HG03520 (cell line): ENCODE measurements around the gene LGALSL.

Source experiments
- ATAC-seq: cut with Tn5 transposase; IDR thresholded peaks from one replicate; pipeline ENCODE4 v1.9.1; 2021; ENCODE audit warnings: mild to moderate bottlenecking, moderate library complexity; ENCODE audit not compliant: unreplicated experiment

The LGALSL gene

DNA sequence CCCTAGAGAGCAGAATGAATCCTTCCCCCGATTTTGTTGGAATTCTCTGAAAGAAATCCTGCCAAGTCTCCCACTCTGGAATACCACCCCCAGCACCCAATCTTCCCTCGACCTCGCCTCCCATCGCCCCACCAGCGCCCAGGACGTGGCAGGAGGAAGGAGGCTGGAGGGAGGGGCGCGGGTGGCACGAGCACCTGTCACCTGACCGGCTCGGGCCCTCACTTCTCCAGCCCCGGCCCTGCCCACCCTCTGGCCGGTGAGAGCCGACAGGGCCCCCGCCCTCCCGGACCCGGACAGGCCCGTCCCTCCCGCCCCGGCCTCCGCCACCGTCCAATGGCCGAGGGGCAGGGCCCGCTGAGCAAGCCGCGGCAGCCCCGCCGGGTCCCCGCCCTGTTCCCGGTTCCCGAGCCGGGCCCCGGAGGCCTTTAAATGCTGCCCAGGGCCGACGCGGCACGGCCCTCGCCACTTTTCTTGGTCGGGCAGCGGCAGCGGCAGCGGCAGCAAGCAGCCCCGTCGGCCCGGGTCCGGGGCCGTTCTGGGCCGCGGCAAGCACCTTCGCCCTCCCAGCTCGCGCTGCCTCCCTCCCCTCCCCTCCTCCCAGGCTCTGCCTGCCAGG lies at the start of gene LGALSL:
Gene LGALSL (plus strand): TSS at position 393 of the 616 bp plus-strand sequence. CDS start 384 bp downstream, outside the sequence.
- ATAC-seq: peak; percentile 58

DNA sequence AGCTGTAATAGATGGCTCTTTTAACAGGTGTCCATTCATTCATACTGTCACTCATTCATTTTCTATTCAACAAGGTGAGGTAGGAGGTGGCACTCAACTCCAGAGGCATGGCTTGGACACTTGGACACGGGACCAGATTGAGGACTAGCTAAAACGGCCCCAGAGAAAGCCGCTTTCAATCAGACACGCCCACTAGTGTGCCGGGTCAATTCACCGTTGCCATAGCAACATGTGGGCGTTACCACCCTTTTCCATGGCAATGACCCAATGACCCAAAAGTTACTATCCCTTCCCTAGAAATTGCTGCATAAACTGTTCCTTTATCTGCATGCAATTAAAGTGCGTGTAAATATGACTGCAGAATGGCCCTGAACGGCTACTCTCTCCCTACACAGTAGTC lies 49.2 kb upstream of the LGALSL start:
- no peak for ATAC-seq

DNA sequence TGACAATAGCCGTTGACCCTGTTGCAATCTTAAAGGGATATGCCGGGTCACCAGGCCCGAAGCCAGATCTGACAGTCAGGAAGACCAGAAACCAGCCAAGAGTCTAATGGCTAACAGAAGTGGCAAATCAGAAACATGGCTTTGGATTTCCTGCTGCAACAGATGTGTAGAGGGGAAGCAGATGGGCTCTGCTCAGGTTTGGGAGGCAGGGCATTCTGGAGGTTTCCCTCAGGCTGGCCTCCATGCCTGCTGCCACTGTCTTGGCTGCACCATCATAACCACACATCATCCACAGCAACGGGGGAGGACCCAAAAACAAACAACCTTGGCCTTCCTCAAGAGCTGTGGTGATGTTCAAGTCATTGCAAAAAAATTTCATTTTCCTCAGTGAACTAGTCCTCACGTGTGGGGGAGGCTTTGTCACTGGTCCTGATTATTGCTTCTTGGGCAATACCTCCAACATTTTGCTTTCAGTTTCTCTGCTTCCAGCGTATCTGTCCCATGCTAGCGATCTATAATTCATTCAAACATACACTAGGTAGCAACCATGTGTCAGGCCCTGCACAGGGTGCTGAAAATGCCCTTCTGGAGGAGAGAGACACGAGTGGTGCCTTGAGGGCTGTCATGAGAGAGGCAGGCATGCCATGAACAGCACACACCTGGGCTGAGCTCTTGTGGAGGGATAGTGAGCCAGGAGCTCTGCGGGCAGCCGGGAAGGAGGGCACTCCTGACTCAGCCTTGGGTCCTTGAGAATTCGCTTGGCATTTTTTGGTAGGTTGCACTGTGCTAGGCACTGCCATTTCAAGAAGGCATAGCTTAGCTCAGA lies 48.2 kb upstream of the LGALSL start:
- no peak for ATAC-seq

DNA sequence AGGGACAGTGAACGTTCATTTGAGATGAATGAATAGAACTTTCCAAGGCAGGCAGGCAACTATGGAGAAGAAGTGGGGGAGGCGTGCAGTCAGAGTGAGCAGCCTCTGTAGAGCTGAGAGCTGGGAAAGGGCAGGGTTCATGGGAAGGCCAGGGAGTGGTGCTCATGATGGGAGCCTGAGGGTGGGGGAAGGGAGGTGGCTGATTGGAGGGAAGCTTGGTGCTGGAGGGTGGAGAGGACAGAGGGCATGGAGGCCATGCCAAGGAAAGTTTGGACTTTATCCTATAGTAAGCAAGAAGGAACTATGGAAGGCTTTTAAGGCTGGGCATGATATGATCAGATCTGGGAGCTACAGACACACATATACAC lies 47.6 kb upstream of the LGALSL start:
- ATAC-seq: no peak

DNA sequence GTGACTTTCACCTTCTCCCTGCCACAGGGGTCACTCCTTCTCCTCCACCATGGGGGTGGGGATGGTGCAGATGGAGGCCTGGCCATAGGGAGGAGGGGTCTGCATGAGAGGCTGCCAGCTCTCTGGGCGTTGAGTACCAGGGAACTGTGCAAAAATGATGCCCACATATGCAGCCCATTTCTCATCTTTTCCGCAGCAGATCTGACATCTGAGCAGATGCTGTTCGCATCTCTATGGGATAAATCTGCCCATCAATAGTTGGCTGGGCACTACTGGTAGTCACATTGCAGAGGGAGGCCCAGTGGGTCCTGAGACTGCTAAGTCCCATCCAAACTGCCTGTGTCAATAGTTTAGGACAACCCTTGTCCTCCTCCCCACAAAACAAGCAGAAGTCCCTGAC lies 45.9 kb upstream of the LGALSL start:
- no peak for ATAC-seq

DNA sequence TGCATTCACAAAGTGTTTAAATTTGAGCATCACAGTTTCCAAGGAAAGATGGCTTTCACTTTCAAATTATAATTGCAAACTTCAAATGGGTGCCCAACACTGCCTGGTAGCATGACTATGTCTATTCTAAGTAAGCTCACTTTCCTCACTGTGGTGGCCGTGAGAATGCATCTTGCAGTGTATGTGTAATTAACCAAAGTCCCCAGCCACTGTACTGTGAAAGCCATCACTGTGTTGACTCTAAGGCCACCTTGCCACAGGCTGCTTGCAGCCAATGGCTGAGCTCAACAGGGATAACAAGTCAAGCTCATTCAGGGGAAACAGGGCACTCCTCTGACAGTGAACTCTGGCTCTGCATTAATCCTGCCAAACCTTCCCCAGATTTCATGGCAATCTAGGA lies 43.3 kb upstream of the LGALSL start:
- no peak for ATAC-seq

DNA sequence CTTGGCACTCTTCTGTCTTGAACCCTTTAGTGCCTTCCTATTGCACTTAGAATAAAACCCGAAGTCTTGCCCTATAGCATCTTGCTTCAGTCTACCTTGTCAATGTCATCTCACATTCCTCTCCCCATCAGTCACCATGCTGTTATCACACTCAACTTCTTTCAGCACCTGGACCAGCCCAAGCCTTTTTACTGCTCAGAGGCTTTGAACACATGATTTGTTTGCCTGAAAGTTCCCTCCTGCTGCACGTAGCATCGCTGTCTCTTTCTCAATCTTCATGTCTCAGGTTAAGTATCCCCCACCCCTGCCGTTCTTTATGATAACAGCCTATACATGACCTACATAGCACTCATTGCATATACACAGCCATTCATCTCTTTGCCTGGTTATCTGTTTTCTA lies 41.3 kb upstream of the LGALSL start:
- ATAC-seq: no peak

DNA sequence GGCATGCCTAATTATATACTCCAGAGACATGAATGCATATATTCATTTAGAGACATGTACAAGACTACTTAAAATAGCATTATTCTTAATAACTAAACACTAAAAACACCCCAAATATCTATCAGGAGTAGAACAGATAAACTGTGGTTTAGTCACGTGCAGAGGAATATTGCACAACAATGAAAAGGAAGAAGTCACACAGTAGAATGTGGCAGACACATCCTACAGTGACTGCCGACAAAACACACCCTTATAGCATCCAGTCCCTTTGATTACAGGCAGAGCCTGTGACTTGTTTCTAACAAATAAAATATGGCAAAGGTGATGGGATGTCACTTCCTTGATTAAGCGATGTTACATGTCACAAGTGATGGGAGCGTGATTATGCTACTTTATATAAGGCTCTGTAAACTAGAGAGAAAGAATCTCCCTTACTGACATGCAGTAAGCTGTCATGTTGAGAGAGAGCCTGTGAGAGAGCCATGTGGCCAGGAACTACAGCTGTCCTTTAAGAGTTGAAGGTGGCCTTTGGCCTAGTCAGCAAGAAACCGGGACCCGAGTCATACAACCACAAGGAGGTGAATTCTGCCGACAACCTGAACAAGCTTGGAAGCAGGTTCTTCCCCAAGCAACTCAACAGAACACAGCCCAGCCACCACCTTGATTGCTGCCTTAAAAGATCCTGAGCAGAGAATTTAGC lies 39.1 kb upstream of the LGALSL start:
- no peak for ATAC-seq

DNA sequence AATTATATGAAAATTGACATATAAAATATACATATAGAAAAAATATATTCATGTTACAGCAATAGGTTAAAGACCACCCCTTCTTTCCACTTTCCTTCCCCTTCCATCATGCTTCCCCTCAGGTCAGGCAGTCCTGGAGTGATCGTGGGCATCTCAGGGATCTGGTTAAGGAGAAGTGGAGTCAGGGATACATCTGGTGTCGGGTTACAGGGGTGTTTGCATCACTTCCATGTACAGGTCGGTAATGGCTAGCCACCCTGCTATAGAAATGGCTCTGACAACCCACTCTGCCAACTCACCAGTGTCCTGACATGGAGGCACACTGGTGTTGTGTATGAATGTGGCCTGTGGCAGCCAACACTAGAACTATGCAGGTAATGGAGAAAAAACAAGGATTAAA lies 36.3 kb upstream of the LGALSL start:
- no peak for ATAC-seq

DNA sequence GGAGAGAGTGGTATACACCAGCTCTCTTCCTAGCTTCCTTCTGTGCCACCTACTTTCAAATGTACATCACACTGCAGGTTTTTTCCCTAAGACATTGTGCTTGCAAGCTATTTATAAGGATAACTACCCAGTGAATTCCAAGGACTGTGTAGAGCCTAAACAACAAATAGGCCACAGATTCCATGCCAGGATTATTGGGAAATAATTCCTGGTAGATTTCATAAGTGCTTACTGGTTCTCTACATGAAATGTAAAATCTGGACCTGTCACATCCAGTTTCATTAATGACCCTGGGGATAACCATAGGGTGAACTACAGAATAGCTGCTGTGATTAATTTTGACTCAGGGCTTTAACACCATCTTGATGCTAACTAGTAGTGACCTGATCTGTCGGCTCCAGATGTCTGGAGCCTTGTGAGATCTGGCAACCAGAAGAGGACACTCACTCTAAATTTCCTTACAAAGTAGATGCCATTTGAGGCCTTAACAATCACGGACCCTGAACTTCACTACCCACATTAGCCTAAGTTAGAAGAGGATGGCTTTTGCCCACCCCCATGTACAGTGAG lies 34.3 kb upstream of the LGALSL start:
- no peak for ATAC-seq

DNA sequence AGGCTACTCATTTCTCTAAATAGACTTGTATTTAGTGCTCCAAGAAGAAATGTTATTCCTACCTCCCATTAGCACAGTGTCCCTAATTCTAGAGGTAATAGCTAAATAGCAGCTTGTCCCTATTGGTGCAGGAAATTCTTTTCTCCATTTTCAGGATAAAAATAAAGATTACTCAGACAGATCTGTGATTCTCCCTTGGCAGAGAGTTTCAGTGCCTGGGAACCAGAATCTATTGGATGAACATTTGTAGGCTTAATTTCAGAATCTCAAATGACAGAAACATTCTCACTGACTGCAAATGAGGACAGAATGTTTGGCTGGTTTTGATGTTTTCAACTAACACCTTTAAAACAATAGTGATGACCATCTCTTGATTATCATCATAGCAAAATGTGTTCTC lies 33.3 kb upstream of the LGALSL start:
- ATAC-seq: no peak

DNA sequence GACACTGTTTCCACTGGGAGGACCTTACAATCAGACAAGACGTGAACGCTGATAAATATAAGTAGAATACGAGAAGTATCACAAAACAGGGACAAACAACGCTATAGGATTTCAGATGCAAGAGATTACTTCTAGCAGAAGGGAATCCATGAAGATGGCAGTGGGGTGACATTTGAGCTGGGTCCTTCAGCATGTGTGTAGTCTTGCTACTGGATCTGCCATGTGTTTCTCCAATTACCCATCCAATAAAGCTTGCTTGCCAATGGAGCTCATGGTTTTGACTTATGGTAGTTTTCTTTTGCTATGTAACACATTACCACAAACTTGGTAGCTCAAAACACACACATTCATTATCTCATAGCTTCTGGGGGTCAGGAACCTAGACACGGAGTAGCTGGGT lies 32.8 kb upstream of the LGALSL start:
- no peak for ATAC-seq

DNA sequence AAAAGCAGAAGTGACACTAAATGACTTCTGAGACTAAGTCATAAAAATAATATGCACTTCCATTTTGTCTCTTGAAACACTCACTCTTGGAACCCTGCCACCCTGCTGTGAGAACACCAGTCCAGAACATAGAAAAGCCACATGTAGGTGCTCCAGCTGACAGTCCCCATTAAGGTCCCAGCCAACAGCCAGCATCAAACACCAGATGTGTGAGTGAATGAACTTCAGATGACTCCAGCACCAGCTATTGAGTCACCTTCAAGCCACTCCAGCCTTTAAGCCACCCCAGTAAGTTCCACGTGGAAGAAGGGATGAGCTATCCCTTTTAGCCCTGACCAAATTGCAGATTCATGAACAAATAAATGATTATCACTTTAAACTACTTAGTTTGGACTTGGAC lies 31.5 kb upstream of the LGALSL start:
- no peak for ATAC-seq

DNA sequence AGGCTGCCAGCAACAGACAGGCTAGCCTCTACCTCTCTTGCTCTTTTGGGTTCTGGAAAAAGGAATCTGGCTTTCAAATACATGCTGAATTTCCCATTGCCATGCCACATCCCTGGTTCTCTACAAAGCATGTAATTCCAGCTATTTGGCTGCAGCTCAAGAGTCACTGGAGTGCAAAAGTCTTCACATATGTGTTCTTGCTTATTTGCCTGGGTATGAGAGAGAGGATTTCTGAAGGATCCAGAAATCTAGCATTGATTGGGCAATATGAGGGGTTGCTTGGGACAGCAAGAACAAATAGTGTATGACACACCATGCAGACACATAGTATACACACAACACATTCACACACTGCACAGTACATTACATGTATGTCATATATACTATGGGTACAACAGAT lies 30.7 kb upstream of the LGALSL start:
- no peak for ATAC-seq

DNA sequence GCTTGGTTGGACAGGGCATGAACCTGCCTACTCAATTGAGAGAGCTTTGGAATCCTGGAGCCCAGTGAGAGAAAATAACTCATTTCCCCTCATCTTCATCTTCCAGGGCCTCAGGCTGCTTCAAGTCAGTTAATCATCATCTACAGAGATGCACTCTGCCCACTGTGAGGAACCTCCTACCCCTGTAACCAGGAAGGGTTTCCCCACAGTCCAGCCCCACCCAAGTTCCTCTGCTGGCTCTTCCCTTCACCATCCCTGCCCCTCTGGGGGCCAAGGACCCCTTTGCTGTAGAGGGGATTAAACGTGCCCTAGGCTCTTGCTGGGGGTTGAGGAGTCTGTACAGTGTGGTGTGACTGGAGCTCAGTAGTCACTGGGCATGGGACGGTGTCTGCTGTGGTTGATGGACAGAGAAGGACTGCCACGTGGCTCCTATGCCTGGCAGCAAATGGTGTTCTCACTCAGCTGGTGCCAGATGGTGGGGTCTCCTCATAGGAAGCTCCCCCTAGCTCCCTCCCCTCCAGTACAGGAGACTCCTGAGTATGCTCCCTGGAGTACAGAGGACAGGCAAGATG lies 29.5 kb upstream of the LGALSL start:
- no peak for ATAC-seq

DNA sequence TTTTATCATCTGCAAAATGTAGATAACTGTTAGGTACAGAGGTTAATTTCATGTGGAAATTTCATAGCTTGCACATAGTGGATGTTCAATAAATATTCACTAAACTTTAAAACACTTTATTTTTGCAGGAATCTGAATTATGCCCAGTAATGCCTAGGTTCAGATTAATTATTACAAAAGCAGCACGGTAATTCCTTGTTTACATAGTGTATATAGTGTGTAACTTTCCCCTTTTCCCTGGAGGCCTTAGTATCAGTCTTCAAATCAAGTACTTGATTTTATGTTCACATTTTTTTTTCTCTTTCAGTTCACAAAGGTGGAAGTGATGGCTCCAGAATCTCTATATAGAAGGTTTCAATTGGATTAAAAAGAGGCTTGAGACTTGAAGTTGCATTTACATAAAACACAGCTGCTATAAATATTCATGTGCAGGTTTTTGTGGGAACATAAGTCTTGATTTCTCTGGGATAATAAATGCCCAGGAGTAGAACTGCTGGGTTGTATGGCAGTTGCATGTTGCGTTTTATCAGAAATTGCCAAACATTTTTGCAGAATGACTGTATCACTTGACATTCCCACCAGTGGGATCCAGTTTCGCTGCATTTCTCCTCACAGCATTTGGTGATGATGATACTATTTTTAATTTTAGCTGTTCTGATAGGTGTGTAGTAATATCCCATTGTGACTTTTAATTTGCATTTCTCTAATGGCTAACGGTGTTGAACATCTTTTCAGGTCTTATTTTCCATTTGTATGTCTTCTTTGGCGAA lies 27.6 kb upstream of the LGALSL start:
- no peak for ATAC-seq

DNA sequence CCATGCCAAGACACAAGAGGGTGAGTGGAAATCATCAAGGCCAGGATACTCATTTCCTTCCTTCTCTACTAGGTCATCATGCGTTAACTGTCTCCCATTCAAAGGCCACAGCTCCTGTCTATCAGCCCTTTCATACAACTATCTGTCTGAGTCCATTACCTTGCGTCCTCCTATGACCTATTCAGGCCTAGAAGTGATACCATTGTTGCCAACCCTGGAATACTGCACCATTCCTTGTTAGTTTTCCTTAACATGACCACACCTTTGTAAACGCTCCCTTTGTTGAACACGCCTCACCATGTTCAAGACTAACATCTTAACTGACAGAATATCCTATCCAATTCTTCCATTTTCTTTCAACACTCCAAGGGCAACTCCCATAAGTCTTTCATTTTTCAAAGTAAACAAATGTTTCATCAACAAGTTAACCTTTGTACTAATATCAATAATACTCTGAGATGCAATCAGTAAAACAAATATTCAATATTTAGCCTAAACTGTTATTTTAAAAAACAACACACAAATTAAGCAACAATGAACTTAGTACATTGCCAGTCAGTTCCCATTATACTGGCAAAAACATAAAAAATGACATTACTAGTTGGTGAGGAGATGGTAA lies 19.8 kb upstream of the LGALSL start:
- ATAC-seq: no peak

DNA sequence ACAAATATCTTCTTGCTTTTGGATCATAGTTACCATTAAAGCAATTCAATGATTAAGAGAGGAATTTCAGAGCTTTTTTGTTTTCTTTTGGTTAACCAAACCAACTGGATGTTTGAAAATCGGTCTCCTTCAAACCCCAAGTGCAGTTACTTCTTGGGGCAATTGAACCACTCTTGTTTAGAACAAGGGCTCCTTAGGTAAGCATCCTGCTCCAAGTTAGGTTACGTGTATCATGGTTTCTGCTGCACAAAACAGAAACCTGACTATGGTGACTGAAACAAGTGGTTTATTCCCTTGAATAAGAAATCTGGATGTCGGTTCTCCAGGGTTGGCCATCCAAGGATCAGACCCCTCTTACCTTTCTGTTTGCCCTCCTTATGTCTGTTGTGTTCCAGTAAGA lies 16.1 kb upstream of the LGALSL start:
- no peak for ATAC-seq

DNA sequence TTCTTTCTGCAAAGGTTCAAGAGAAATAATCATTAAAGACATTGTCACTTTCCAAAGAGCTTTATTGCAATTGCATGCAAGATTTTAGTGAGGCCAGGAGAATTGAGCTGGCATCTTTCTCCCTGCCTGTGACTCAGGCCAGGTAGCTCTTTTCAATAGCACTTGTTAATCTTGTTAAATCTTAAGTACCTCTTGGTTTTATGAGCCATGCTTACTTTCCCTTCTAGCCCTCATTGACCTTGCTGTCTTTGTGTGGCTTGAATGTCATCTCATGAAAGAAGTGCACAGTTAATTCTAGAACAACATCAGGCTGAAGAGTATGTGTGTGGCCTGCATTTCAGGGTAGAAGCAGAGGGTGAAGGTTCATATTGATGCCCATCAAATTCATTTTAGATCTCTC lies 14.8 kb upstream of the LGALSL start:
- ATAC-seq: no peak

DNA sequence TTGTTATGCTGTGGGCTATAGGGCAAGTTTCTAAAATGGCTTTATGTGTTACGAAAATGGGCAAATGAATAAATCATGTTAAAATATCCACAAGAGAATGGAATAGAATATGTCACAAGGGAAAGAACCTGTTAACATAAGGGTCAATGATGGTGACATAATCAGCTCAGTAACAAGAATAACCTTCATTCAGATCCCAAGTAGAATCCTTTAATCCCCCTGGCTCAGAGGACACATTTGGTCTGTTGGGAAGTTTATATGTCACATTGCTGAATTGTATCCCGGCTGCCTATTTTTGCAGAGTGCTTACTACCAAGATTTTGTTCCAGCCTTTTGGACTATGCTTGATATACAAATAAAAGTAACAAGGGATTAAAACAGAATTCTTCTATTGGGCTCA lies 13.1 kb upstream of the LGALSL start:
- ATAC-seq: no peak
